ENCODE data around the gene TNFRSF18.
"Not testable (repeated sequence)": the region's sequence is repeated elsewhere in the genome, so short reads cannot be mapped to it uniquely, and the experiment has no call there.

The TNFRSF18 gene

DNA sequence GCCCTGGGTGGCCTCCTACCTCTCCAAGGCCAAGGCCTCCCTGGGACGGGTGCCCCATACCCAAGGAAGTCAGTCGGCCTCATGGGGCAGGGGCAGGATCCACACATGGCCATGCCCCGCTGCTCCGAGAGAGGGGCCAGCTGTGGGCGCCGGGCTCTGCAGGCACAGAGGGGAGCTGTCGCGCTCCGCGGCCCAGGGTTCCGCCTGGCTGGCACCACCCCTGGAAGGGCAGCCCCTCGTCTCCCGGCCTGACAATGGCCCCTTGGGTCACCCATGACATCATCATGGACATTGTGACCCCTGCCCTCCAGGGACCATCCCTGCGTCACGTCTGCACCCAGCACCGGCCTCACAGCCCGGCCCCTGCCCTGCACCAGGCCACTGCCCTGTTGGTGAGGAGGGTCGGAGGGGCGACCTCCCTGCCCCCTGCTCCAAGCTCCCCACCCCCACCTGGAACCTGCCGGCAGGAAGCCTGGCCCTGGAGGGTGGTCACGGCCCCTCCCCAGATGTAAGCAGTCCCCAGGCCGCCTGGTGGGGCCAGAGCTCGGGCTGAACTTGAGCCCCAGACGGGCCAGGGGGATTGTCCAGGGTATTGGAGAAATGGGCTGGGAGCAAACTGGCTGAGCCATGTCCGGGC is 26.9 kb downstream of the TNFRSF18 start:
- DNase-seq (ENCODE audit: low spot score), result no peak

DNA sequence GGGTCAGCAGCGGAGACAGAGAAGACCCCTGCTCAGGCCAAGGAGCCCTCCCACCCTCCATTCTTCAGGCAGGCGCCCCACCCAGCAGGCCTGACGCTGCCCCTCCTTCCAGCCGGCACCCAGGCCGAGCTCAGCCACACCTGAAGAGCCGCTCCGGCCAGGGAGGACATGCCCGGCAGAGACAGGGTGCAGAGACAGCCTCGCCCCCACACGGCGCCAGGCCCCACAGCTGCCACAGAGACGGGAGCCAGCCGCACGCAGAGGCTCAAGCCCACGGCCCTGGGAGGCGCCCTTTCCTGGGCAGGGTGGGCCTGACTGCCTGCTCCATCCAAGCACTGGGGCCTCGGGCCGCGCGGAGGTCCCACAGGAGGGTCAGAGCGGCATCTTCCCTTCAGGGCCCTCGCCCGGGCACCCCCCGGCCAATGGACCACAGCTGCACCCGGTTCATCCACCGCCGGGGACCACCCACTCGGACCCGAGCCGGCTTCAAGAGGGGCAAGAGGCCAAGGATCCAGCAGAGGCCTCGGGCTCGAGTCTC is 27.5 kb downstream of the TNFRSF18 start:
- DNase-seq (ENCODE audit: low spot score), result no peak

DNA sequence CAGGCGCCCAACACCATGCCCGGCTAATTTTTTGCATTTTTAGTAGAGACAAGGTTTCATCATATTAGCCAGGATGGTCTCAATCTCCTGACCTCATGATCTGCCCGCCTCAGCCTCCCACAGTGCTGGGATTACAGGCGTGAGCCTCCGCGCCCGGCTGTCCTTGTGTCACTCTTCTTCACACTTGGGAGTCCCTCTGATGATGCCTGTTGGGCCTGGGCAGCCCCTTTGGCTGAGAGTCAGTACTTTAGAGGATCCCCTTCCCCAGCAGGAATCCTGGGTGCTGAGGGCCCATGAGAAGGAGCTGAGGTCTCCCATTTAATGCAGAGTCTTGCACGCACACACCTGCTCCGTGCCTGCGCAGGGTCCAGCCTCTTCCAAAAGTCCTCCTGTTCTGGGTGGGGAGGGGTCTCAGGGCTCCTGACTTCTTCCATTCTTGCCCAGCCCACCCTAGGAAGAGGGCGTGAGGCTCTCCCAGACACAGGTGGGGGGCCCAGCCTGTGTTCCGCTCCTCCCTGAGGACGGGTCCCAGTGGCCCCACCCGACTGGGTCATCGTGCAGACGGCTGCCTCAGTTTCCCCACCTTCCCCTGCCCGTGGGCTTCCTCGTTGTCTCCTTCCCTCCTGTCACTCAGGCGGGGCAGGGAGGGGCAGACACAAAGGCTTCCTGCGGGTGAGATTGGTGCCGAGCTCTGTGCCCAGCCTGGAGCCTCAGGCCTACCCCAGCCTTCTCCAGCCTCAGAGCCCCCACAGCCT is 28.8 kb downstream of the TNFRSF18 start:
- no peak for DNase-seq (ENCODE audit: low spot score)

DNA sequence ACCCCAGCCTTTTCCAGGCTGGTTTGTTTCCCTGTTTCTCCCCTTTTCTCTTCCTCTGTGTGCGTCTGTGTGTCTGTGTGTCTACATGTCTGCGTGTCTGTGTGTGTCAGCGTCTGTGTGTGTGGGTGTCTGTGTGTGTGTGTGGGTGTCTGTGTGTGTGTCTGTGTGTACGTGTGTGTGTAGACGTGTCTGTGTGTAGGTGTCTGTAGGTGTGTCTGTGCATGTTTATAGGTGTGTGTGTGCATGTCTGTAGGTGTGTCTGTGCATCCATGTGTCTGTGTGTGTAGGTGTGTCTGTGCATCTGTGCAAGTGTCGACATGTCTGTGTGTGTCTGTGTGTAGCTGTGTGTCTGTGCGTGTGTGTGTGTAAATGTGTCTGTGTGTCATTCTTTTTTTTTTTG is 29.5 kb downstream of the TNFRSF18 start:
- no peak for DNase-seq (ENCODE audit: low spot score)

DNA sequence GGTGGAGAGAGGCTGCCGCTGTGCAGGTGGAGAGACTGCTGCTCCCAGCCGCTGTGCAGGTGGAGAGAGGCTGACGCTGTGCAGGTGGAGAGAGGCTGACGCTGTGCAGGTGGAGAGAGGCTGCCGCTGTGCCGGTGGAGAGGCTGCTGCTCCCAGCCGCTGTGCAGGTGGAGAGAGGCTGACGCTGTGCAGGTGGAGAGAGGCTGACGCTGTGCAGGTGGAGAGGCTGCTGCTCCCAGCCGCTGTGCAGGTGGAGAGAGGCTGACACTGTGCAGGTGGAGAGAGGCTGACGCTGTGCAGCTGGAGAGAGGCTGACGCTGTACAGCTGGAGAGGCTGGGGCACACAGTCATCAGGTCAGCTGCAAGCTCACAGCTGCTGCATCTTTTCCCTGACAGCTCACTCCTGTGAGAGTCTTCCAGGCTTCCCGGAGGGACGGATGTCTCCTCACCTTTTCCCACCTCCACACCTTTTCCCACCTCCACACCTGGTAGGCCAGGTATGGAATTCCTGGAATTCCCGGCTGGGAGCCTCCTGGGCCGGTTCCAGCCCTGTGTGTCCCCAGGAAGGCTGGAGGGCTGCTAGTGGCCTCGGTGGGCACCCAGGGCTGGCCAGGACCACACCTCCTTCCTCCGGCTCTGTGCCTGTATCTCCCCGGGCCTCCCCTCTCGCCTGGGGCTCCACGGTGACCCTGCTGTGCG is 30.2 kb downstream of the TNFRSF18 start:
- DNase-seq (ENCODE audit: low spot score), result not testable (repeated sequence)

DNA sequence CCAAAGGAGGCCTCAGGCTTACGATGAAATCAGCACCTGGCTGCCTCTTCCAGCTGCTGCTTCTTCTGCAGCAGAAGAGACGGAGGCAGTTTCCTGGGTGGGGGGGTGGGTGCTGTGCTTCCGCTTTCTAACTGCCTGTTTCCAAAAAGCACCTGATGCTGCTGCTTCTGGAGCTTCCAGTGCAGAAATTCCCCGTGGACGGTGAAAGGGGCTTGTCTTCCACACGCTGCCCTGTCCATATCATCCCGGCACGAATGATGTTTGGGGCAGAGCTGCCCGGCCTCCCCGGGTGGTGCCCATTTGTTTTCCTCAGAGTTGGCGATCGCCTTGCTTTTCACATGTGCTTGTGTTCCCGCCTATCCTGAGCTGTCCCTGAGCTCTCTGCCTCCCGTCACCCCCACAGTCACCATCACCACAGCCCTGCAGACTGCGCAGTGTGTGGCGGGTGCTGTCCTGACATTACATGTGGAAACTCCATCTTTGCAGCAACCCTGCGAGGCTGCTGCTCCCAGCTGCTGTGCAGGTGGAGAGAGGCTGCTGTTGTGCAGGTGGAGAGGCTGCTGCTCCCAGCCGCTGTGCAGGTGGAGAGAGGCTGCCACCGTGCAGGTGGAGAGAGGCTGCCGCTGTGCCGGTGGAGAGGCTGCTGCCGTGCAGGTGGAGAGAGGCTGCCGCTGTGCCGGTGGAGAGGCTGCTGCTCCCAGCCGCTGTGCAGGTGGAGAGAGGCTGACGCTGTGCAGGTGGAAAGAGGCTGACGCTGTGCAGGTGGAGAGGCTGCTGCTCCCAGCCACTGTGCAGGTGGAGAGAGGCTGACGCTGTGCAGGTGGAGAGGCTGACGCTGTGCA is 30.9 kb downstream of the TNFRSF18 start:
- no peak for DNase-seq (ENCODE audit: low spot score)

DNA sequence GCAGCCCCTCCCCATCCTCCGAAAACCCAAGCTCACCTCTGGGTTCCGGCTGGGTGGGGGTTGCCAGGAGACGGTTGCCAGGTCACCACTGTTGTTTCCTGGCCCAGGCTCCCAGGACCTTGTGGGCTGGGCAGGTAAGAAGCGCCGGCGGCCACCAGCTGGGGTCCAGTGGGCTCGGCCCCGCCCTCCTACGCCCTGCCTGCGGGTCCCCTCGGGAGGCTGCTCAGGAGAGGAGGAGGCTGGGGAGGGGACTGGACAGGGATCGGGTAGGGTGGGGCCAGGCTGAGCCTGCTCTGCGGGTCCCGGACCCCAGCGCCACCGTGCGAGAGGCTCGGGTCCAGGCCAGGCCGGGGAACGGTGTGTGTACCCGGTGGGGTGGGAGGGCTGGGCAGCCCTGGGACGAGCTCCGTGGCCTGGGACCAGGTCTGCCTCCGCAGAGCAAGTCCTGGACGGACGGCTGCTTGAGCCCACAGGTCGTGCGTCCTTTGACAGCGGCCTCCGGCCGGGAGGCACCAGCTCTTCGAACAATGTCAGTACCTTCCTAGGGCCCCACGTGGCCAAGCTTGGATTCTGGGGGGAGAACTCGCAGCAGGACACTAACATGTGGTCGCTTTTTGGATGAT is 32.5 kb downstream of the TNFRSF18 start, which contains the start of gene TTLL10:
TTLL10 (plus strand) TSS at position 88 of the 623 bp plus-strand sequence. CDS start 5,336 bp downstream, outside the sequence.
- no peak for DNase-seq (ENCODE audit: low spot score)

DNA sequence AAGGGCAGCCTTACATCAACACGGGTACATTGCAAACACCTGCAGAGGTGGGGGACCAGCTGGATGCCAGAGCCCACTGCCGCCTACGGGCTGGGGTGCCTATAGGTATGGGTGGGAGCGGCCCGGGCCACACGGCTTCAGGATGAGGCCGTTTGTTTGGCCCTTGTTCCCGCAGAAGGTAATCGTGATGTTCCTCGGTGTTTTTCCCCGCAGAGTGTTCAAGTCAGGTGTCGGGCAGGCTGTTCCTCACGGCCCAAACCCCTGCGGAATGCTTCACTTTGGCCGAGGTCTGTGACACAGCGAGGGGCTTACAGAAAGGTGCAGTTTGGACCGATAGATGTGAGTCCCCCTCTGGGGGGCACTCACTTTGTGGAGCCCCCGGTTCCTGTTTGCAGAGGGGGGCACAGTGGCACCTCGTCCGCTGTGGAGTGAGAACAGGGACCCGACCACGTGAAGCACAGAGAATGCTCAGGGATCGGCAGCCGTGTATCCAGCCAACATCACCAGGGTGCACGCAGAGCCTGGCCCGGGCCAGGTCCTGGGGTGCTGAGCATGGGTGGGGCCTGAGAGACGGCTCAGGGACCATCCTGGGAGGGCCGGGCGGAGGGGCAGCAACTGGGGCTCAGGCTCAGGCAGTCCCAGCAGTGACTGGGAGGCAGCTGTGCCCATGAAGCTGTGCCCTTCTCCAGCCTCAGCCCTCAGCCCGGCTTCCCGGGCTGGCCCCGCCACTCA is 33.2 kb downstream of the TNFRSF18 start:
- DNase-seq (ENCODE audit: low spot score), result no peak

DNA sequence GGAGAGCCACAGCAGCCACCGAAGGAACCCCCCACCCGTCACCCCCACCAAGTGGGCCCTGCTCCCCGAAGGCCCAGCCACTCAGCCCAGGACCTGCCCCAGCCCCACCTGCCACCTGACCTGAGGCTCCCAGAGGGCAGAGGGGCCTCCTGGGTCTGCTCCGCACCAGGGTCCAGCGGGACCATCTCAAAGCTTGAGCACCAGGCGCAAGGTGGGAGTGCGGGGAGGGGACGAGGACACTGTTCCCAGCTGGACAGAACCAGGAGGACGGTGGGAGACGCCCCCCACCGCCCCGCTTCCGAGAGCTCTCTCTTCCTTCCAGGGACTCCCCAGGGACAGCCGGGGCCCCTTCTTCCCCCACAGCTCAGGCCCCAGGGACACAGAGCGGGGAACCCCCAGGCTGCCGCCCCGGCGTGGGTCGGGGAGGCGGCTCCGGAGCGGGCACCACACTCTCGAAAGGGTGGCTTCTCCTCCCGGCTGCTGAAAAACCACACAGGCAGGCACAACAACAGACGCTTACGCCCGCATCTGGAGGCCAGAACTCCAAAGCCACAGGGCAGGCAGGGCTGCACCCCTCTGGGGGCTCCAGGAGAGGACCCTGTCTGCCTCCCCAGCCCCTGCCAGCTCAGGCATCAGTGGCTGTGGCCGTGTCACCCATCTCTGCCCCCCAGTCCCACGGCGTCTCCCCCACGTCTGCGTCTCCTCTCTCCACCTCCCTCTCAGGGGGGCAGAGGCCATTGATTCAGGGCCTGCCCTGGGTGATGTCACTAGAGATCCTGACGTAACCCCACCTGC is 34.6 kb downstream of the TNFRSF18 start:
- DNase-seq (ENCODE audit: low spot score), result no peak

DNA sequence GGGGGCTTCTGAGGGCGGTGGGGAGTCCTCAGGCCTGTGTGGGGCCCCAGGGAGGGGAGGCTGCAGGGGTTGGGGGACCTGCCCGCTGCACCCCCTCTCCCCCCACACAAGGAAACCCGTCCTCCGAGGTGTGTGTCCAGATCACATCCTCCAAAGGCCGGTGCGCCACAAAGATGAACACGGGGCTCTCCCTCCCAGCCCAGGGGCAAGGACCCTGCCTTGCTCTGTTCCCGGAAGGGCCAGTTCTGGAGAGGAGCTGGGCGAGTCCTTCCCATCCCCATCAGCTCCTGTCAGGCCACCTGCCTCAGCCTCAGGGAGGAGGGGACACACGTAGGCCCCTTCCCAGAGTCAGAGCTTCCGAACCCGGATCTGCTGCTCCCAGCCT is 35.2 kb downstream of the TNFRSF18 start:
- DNase-seq (ENCODE audit: low spot score), result no peak

DNA sequence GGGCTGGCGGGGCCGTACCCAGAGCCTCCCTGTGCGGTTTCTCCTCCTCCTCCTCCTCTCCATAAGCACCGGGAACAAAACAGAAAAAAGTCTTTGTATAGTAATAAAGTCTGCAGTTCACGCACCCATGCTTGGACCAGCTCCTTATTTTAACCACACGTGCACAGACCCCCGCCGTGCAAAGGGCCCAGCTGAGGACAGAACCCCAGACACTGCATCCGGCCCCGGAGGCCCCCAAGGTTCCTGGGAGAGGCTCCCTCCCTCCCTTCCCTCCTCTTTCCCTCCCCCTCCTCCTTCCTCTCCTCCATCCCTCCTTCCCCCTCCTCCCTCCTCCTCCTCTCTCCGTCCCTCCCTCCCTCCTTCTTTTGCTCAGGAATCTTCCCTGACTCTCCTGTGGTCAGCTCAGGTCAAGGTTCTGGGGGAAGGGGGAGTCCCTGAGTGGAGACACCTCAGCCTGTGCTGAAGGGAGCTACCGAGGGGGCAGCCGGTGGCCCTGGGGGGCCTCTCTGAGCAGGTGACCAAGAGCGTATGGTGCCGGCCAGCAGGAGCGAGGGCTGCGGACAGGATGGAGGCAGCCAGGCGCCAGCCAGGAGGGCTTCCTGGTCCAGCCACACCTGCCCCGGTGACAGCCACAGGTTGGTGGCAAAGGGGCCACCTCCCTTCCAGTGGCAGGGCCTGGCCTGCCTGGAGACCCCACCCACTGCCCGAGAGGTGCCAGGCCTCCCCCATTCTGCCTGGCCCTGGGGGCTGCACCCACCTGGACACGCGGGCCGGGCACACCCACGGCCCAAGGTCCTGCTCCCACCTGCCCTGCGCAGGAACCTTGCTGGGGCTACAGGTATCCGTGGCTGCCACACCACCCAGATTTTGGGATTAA is 35.9 kb downstream of the TNFRSF18 start:
- no peak for DNase-seq (ENCODE audit: low spot score)

DNA sequence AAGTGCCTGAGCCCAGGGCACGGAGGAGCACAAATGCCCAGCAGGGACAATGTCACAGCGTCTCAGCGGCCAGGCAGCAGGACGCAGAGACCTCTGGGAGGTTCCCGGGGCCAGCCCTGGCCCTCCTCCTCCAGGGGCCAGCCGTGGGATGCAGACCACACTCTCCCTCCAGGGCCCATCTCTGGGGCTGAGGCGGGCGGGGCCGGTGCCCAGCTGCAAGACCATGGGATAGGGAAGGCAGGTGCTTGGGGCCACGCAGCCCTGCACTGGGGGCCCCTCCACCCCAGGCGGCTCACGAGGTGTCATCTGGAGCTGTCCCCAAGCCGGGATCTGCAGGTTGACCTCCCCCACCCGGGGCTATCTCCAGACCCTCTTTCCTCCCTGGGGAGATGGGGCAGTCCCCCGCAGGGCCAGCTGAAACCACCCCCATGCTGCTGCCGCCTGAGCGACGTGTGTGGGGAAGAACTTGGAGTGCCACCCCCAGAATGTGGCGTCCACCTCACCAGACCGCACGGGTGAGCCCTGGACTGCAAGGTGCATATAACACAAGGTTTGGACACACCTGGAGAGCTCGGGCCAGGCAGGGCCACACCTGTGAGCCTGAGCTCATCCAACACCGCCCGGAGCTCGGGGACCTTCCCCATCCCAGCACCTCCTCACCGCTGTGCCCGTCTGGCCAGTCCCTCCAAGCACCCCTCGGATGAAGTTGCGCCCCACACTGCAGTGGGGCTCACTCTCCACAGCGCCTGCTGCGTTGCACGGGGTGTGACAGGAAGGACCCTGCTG is 36.8 kb downstream of the TNFRSF18 start:
- DNase-seq (ENCODE audit: low spot score), result no peak

DNA sequence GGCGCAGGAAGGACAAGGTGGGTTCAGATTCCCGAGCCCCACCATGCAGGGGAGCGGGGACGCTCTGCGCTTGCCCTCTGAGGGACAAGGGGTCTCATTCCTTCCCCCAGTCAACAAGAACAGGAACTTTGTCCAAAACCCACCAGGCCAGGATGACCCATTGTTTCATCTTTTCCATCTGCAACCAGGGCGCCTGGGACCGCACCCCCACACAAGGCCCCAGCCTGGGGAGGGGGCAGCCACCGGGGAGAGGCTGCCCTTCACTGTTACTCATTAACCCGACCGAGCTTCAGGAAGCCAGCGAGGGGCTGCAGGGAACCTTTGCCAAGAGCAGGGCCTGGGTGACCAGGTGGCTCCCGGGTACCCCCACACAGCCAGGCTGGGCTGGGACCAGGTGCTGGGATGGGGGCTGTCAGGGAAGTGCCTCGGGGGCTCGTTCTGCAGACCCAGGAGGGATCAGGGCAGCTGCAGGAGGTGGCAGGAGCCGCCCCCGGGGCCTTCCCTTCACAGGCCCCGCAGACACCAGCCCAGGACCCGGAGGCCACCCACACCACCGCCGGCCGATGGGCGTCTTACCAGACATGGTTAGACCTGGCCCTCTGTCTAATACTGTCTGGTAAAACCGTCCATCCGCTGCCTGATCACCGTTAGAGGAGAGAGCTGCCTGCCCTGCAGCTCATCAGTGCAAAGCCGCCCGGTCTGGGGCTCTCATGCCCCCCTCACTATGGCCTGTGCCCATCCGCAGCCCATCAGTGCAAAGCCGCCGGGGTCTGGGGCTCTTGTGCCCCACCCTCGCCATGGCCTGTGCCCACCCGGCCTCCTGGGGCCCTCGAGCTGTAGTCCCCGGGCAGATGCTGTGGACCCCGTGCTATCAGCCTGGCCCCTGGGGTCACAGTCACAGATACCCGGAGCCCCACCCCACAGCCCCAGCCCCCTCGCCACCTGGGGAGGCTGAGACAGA is 37.7 kb downstream of the TNFRSF18 start:
- no peak for DNase-seq (ENCODE audit: low spot score)

DNA sequence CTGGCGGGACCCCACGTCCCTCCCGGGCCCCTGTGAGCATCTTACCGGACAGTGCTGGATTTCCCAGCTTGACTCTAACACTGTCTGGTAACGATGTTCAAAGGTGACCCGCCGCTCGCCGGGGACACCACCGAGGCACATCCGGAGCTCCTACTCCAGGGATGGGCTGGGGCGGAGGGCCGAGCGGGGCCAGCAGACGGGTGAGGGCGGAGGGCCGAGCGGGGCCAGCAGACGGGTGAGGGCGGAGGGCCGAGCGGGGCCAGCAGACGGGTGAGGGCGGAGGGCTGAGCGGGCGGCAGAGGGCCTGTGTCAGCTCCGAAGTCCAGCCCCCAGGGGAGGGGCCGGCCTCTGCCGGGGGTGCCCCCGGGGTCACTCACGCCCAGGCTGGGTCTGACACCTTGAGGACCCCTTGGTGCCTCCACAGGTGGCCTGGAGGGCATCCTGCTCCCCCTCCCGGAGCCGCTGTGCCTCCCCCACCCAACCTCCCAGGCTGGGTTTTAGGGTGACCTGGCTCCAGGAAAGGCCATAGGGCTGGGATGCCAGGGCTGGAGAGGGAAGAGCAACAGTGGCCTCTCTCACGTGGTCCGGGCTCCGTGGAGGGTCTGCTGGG is 38.4 kb downstream of the TNFRSF18 start:
- no peak for DNase-seq (ENCODE audit: low spot score)

DNA sequence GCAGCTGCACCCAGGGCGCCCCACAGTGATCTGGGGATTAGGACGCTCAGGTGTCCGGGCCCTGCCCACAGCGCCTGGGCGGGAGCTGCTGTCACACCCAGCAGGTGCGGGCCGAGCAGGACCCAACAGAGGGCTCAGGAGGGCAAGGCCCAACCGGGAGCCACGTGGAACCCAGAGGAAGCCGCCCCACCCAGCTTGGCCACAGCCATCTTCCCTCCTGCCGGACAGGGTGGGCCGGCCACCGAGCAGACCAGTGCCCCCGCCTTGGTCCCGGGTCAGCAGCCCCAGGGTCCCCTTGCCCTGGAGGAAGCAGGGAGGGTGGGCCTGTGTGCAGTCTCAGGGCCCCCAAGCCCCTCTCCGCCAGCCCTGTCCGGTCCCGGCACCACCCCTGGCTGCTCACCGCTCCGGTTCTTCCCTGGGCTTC is 39.0 kb downstream of the TNFRSF18 start:
- DNase-seq (ENCODE audit: low spot score), result no peak

DNA sequence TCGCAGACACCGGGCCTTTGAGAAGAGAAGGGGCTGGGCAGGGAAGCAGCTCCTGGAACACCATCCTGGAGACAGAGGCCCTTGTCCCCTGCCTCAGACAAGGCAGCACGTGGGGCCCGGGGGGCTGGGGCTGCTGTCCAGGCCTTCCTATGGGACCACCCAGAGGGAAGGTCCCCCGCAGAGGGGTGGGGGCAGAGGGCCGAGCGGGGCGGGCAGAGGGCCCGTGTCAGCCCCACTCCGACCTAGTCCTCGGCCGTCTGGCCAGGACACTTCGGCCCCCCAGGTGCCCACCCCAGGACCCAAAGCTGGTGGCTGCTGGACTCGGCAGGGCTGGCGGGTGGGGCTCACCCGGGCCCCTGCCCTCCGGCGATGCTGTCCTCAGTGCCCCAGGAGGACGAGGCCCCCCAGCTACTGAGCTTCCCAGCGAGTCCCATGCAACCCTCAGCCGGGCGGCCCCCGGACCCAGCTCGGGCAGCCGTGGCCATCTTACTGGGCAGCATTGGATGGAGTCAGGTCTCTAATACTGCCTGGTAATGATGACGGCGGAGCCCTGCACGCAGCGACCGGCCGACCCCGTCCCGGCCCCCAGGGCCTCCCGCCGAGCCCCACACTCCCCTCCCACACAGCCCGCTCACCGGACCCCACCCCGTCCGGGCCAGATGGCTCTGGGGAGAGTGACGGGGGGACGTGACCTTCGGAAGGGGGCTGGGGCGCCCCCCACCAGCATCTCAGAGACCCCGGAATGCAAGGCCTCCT is 39.6 kb downstream of the TNFRSF18 start:
- no peak for DNase-seq (ENCODE audit: low spot score)
